Measurements from ENCODE around the gene TCAP.
"Not testable (repeated sequence)": the region's sequence is repeated elsewhere in the genome, so short reads cannot be mapped to it uniquely, and the experiment has no call there.

TCAP gene

DNA sequence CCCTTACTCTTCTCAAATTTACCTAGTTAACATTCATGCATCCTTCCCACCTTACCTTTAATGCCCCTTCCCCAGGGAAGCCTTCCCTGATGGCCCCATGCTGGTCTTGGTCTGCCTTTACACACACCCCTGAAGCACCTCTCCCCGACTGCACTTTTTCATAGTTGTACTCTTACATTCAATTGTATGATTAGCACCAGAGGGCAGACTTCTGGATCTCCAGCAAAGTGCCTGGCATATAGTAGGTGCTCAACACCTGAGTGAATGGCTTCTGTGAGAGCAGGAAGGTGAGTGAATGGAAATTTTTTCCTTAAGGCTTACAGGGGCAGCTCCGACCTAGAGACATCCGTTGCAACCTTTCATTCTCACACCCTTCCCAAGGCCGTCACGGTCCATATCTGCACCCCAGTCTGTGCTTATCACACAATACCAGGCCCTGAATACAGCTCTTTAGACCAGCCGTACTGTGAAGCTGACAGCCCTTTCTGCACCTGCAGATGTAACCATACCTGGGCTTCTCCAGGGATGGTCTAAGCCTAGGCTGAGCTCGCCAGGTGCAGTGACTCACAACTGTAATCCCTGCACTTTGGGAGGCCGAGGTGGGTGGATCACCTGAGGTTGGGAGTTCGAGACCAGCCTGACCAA is 18.3 kb downstream of the TCAP start:
- DNase-seq (ENCODE audit: low spot score), result no peak

DNA sequence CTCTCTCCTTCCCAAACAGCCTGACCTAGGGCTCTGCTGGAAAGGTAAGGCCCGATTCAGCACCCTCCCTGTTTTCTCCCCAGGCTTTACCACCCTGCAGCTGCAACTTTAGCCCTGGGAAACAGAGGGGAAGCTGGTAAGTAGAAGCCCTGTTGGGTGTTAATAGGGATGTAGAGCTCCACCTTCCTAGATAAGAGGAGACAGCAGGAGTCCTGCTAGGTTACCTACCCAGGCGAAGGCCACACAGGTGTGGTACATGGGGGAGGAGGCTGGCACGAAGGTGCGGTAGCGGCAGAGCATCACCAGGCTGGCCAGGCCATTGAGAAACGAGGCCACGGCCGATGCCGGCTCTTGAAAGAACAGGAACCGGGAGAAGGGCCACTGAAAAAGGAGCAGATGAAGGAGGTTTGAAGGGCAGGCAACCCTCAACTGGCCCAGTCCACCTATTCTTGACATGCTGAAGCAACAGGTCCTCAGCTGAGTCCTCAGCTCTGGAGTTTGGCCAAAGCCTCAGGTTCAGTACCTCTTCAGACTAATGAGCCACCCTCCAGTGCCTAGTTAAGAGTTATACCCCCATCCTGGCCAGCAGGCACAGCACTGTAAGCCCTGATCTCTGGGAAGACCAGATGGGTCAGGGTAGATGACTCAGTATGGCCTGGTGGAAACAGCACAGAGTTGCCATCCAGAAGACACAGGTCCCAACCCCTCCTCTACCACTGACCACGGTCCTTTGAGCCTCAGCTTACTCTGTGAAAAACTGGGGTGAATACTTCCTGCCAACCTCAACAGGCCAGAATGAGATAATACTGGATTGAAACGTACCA is 19.4 kb downstream of the TCAP start:
- no peak for DNase-seq (ENCODE audit: low spot score)

DNA sequence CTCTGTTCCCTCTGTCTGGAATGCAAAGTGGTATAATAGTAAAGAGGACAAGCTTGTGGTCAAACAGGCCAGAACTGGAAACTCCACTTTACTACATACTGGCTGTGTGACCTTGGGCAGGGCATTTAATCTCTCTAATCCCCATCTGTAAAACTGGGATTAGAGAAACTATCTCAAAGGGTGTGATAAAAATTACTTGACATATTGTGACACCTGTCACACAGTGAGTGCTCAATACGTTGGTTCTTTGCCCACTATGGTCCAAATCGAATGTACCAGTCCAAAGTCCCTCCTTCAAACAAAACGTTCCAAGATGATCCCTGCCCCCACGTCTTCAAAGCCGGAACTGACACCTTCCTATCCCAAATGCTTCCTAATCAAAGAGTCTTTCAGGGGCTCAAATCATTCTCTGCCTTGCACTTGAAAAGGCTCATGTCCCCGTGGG is 22.0 kb downstream of the TCAP start:
- no peak for DNase-seq (ENCODE audit: low spot score)

DNA sequence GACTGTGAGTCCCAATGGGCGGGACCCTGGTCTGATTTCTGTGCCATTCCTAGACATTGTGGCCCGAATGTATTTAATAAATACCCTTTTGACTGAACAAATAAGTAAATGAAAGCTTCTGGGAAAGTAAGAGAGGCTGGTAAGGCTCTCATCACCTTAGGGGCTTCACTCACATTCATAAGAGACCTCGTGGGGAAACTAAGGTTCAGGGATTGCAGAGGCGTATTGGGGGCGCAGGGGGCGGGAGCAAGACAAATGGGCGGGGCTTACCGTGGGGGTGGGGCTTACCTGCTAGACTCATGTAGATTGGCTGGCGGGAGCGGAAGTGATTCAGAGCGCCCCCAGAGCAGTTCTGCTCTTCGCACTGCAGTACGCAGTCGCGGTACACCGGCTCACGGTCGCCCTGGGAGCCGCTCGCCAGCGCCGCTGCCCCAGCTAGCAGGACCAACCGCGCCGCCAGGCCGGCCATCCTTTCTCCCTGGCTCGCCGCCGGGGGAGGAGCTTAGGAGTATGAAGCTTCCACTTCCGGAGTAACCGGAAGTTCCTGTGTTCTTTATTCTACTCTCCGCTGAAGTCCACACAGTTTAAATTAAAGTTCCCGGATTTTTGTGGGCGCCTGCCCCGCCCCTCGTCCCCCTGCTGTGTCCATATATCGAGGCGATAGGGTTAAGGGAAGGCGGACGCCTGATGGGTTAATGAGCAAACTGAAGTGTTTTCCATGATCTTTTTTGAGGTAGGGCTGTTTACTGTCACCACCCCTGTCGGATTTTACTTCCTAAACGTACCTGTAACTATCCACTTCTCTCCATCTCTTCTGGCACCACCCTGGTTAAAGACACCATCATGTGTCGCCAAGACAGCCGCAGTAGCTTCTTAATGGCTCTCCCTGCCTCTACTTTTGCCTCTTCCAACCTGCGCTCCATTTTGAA is 22.7 kb downstream of the TCAP start, which contains the start of gene PGAP3:
Gene PGAP3, minus strand, starts transcription at position 512 of the 929 bp plus-strand sequence. Its CDS starts 43 bp downstream, at position 469.
- peak; percentile 92 for DNase-seq (ENCODE audit: low spot score)

DNA sequence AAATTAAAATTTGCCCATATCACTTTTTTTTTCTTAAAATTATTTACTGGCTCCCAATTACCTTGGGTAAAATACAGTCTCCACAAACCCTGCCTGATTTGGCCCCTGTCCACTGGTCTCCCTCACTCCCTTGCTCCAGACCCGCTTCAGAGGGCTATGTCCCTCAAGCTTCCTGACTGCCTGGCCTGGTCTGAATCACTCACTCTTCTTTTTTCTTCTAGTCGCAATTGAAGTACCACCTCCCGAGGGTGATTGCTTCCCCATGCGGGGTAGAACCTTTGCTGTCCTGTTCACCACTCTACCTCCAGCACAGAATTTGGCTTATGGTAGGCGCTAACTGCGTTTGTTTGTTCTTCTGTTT is 23.3 kb downstream of the TCAP start:
- no peak for DNase-seq (ENCODE audit: low spot score)

DNA sequence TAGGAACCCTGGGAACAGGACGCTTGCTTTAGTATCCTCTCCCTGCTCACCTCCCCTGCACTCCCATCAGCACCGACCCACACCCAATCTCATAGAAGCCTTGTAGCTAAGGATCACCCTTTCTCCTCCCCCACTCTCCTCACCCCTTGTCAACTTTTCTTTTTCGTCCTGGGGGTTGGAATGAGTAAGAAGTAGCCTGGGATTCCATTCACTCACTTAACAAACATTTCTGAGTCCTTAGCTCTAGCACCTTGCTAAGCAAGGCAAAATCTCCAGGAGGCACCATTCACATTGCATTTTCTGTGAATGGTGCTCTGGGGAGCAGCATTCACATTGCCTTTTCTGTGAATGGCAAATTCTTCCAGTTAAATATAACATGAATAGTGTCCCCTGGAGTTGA is 23.8 kb downstream of the TCAP start:
- no peak for DNase-seq (ENCODE audit: low spot score)

DNA sequence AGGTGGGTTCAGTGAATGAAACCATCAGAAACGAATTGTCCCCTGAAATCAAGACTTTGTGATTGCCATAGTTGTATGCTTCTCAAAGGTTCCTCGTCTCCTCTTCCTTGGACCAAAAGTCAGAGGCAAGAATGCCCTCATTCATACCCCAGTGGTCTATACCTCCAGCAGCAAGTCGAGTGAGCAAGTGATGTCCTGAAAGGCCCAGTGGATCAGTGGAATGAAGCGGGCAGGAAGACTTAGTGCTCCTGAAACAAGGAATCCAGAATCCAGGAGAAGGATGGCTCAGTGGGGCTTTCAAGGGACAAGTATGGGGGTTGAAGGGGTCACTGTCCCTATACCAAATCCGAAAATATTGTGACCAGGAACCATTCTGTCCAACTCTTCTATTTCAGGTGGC is 29.4 kb downstream of the TCAP start:
- DNase-seq (ENCODE audit: low spot score), result no peak

DNA sequence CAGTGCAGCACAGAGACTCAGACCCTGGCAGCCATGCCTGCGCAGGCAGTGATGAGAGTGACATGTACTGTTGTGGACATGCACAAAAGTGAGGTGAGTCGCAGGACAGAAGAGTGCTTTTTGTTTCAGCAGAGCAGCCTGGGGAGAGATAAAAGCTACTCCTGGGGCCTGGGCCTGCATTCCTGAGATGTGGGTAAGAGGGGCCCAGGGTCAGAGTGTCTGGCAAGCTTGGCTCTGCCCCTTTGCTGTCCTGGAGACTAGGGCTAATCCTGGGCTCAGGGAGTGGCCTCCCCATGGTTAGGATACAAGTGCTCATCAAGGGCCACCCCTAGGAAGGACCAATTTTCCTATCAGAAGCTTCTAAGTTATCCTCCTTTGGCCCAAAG is 29.9 kb downstream of the TCAP start:
- DNase-seq (ENCODE audit: low spot score), result no peak

DNA sequence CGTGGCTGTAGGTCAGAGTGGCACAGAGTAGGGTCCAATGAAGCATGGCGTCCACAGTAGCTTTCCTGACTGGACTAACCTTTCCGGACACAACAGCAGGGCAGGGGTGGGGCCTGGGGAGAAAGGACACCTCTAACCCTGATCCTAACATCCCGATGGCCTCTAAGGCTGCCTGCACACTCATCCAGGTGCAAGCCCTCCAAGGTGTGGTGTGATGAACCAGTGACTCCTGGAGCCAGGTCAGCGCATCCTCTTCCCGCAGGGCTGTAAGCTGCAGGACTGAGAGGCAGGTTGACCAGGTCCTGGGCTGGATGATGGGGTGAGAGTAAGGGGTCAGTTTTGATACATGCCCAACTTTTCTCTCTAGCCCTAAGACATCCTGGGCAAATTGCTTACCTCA is 31.6 kb downstream of the TCAP start:
- DNase-seq (ENCODE audit: low spot score), result no peak

DNA sequence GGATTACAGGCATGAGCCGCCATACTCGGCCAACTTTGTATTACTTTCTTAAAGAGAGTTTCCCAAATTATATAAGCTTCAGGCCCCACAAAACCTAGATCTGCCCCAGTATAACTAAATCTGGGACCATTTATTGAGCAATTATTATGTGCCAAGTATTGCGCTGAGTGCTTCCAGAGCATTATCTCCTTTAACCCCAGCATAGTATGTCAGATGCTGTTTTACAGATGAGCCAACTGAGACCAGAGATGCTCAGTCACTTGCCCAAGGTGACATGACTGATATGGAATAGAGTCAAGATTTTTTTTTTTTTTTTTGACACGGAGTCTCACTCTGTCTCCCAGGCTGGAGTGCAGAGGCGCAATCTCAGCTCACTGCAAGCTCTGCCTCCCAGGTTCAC is 32.8 kb downstream of the TCAP start:
- DNase-seq (ENCODE audit: low spot score), result no peak

DNA sequence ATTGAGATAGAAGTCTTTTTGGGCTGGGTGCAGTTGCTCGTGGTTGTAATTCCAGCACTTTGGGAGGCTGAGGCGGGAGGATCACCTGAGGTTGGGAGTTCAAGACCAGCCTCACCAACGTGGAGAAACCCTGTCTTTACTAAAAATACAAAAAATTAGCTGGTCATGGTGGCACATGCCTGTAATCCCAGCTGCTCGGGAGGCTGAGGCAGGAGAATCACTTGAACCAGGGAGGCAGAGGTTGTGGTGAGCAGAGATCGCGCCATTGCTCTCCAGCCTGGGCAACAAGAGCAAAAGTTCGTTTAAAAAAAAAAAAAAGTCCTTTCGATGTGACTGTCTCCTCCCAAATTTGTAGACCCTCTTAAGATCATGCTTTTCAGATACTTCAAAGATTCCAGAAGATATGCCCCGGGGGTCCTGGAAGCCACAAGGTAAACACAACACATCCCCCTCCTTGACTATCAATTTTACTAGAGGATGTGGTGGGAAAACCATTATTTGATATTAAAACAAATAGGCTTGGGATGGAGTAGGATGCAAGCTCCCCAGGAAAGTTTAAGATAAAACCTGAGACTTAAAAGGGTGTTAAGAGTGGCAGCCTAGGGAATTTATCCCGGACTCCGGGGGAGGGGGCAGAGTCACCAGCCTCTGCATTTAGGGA is 34.1 kb downstream of the TCAP start:
- not testable (repeated sequence) for DNase-seq (ENCODE audit: low spot score)

DNA sequence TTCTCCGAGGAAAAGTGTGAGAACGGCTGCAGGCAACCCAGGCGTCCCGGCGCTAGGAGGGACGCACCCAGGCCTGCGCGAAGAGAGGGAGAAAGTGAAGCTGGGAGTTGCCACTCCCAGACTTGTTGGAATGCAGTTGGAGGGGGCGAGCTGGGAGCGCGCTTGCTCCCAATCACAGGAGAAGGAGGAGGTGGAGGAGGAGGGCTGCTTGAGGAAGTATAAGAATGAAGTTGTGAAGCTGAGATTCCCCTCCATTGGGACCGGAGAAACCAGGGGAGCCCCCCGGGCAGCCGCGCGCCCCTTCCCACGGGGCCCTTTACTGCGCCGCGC is 34.6 kb downstream of the TCAP start, which contains the start of gene ERBB2:
Gene ERBB2, plus strand, starts transcription at position 247 of the 330 bp plus-strand sequence. CDS start 175 bp downstream, outside the sequence.
- DNase-seq (ENCODE audit: low spot score), result peak; percentile 79

DNA sequence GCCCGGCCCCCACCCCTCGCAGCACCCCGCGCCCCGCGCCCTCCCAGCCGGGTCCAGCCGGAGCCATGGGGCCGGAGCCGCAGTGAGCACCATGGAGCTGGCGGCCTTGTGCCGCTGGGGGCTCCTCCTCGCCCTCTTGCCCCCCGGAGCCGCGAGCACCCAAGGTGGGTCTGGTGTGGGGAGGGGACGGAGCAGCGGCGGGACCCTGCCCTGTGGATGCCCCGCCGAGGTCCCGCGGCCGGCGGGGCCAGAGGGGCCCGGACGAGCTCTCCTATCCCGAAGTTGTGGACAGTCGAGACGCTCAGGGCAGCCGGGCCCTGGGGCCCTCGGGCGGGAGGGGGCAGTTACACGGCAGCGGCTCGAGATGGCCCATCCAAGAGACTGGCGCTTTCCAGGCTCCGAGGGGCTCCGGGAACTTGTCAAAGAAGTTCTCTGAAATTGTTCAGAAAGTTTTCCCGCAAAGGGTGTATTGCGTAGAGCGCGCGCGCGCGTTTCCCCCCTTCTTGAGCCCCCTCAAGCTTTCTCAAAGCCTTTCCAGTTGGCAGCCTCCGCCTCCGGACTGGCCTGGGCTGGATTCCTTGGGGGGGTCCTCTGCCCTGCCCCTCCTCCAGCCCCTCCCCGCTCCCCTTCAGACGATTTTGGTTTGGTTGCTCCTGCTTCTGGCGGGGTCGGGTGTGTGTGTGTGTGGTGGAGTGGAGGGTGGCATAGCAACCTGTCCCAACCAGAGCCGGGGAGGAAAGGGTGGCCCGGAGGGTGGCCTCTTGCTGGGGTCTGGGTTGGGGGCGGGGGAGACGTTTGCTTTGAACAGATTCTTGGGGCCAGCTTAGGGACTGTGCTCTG is 35.2 kb downstream of the TCAP start:
- DNase-seq (ENCODE audit: low spot score), result peak; percentile 83

DNA sequence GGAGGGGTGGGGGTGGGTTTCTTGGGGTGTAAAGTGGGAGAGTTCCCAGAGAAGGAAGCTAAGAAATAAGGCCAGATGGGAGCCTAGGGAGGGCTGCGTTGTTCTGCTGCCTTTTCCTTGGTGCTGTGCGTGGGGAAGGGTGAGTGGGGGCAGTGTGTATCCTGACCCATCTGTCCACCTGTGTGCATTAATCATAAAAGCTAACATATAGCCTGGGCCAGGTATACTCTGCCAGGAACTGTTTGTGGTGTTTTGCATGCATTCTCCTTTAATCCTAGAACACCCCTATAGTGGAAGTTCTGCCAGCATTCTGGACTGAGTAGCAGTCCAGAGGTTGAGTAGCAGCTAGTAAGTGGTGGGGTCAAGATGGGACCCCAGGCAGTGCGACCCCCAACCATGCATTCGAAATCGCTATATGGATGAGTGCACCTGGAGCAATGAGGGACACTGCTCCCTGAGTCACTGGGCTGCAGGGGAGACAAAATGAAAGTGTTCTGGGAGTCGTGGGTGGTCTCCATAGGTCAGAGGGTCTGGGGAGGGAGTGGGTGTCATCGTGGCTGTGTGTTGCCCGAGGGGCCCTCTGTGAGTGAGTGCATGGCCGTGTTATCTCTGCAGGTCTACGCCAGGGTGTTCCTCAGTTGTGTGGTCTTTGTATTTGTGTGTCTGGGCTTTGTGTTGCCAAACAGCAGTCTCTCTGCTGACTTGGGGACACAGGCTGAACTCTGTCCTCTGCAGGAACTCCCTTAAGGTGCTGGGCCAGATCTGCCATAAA is 36.0 kb downstream of the TCAP start:
- DNase-seq (ENCODE audit: low spot score), result no peak

DNA sequence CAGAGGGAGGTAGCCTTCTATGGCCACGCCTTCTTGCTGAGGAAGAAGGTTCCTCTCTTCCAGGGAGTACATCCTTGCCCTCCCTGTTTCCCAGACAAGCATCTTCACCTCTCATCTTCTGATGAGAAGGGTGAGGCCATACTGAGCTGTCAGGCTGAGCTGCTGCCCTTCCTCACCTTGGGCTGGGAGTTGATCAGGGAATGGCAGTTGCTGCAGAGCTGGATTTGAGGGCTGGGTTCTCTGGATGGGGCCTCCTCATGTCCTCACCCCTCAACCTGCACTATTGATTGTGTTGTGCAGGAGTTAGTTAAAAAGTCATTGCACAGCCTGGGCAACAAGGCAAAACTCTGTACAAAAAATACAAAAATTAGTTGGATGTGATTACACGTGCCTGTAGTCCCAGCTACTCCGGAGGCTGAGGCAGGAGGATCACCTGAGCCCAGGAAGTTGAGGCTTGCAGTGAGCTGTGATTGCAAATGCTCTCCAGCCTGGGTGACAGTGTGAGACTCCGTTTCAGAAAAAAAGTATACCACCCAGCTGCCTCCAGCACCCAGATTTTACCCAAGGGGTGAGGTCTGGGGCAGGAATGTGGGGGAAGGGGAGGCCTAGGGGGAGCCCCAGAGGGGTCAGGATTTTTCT is 36.8 kb downstream of the TCAP start:
- DNase-seq (ENCODE audit: low spot score), result no peak

DNA sequence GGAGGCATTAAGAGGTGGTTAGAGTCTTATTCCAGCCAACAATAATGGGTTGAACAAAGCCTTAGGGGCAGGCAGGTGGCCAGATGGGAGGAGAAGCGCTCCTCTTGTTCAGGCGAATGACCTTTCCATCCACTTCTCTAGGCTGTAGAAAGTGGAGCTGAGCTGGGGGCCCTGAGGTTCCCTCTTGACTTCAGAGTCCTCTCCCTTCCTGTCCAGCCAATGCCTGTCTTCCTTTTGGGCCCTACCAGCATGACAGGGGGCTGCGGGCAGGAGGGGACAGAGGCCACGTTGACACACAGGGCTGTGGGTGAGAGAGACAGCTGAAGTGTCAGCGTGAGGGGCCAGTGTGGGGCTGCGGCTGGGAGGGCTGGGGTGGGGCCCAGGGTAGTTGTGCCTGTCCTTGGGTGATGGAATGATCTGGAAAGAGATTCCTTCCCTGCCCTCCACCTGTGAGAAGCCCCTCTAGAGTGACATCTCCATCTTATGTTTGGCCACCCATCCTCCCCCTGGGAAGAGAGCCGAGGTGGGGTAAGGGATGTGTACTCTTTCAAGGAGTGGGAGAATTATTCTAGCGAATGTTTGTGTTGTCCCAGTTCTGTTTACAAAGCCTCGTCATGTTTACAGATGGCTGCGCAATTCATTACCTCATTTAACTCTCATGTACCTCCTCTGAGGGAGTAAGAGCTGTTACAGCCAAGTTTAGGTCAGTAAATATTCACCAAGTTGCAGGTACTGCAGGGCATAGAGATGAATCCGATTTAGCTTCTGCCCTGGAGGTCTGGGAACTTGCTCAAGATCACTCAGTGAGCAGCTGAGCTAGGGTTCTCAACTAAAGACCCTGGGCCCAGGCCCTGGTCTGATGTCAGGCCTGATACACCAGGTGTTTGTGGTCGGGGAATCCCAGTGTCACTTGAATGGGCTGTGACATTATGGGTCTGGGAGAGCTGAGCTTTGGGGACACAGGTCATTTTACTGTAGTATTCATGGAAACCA is 38.0 kb downstream of the TCAP start:
- no peak for DNase-seq (ENCODE audit: low spot score)

DNA sequence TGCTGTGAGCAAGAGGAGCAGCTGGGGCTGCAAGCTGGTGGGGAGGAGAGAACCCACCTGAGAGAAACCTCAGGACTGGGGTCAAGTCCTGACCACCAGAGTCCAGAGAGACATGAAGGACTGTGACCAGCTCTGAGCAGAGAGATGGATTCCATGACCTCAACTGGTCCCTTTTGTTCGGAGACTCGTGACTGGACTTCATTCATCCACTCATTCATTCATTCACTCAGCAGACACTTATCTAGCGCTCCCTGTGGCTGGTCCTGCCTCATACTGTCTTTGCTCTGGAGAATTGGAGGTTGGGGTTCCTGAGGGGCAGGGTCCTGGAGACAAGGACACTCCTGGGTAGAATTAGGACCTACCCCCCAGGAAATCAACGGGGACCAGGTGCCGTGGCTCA is 38.8 kb downstream of the TCAP start:
- DNase-seq (ENCODE audit: low spot score), result no peak

DNA sequence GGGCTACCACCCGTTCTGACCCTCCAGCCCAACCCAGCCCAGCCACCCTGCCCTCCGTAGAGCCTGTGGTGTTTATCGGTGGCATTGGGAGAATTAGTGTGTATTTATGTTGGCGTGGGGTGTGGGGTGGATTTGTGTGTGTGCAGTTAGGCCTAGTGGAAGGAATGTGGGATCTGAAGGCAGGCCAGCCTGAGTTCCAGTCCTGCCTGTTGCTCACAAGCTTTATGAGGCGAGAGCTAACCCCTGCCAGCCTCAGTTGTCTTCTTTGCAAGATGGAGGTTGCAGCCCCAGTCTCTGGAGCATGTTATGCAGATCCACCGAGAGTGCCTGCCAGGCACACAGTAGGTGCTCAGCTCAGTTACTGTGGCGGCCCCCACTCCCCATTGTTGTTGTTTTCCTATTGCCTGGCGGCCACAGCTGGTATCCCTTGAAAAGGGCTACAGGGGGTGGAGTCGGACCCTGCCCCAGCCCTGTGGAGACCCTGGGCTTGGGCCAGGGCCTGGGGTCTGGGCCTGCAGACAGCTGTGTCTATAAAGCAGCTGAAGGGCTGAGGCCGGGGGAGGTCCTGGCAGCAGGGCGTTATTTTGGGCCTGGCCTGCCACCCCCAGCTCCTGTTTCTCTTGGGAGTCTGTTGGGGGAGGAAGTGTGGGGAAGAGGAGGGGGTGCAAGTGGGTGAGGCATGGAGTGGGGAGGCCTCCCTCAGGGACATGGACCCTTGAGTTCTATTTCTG is 39.8 kb downstream of the TCAP start:
- DNase-seq (ENCODE audit: low spot score), result no peak
